GM20431 (cell line): ENCODE data around the gene CEBPB.
"Not testable (repeated sequence)": the region's sequence is repeated elsewhere in the genome, so short reads cannot be mapped to it uniquely, and the experiment has no call there.

Experiments
- in situ Hi-C: fragments of 300-500 bp; cut with MseI, MboI; formaldehyde crosslinking; loops from one replicate; pipeline ENCODE4 v1.15.0; 2020; ENCODE audit warnings: low sequenced_read_pairs; ENCODE audit not compliant: unreplicated experiment

CEBPB gene

GRCh38 chr20:50191065-50191543 is 474 bp downstream of the CEBPB start:
- in situ Hi-C loops = no loop called here

DNA sequence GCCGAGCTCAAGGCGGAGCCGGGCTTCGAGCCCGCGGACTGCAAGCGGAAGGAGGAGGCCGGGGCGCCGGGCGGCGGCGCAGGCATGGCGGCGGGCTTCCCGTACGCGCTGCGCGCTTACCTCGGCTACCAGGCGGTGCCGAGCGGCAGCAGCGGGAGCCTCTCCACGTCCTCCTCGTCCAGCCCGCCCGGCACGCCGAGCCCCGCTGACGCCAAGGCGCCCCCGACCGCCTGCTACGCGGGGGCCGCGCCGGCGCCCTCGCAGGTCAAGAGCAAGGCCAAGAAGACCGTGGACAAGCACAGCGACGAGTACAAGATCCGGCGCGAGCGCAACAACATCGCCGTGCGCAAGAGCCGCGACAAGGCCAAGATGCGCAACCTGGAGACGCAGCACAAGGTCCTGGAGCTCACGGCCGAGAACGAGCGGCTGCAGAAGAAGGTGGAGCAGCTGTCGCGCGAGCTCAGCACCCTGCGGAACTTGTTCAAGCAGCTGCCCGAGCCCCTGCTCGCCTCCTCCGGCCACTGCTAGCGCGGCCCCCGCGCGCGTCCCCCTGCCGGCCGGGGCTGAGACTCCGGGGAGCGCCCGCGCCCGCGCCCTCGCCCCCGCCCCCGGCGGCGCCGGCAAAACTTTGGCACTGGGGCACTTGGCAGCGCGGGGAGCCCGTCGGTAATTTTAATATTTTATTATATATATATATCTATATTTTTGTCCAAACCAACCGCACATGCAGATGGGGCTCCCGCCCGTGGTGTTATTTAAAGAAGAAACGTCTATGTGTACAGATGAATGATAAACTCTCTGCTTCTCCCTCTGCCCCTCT is 1.1 kb downstream of the CEBPB start:
- in situ Hi-C loops = no loop called here

DNA sequence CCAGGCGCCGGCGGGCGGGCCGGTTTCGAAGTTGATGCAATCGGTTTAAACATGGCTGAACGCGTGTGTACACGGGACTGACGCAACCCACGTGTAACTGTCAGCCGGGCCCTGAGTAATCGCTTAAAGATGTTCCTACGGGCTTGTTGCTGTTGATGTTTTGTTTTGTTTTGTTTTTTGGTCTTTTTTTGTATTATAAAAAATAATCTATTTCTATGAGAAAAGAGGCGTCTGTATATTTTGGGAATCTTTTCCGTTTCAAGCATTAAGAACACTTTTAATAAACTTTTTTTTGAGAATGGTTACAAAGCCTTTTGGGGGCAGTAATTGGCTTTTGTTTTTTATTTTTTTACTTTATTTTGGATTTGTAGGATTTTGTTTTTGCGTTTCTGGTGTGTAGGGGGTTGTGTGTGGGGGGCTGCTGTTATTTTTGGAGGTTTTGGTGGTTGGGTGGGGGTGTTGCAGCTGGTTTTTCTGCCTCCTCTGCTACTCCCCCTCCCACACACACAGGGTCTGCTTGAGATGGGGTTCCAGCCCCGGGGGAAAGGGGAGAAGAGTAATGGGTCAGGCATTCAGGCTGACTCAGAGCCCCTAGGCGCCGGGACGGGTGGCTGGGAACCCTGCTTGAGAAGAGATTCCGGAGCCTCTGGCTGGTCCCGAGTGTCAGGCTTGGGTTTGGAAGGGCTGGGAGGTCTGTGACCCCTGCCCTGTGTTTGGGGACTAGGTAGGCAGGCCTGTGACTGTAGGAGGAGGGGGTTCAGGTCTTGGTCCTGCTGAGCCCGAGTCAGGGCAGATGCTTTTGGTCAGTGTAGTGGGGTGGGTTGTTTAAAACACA is 2.0 kb downstream of the CEBPB start:
- in situ Hi-C loops = no loop called here

- in situ Hi-C loops = no loop called here
Observed at GRCh38 chr20:50193199-50193835, 2.7 kb downstream of the CEBPB start.

DNA sequence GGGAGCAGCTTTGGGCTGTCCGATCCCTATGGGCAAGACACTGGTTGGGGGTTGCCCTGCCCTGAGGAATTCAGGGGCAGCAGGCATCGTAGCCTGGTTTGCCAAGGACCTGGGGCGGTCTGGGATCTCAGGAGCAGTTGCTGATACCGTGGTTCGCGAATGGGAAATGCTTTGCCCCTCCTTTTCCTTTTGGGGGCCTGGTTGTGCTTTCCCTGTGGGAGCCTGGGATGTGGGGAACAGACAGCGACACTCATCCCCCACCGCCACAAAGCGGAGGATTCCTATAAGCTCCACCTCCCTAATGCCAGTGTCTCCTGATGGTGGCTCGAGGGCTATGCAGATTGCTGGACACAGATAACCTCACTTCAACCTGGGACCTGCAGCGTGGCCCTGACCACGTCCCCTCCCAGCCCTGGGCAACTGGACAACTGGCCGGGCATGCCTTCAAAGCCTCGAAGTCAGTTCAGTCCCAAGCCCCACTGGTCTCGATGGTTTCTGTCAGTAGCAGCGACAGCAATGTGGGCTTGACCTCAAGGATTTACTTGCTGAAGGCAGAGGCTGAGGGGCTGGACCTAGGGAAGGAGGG is 3.3 kb downstream of the CEBPB start:
- in situ Hi-C loops = no loop called here

- in situ Hi-C loops = no loop called here
Observed at GRCh38 chr20:50194422-50194830, 3.8 kb downstream of the CEBPB start.

DNA sequence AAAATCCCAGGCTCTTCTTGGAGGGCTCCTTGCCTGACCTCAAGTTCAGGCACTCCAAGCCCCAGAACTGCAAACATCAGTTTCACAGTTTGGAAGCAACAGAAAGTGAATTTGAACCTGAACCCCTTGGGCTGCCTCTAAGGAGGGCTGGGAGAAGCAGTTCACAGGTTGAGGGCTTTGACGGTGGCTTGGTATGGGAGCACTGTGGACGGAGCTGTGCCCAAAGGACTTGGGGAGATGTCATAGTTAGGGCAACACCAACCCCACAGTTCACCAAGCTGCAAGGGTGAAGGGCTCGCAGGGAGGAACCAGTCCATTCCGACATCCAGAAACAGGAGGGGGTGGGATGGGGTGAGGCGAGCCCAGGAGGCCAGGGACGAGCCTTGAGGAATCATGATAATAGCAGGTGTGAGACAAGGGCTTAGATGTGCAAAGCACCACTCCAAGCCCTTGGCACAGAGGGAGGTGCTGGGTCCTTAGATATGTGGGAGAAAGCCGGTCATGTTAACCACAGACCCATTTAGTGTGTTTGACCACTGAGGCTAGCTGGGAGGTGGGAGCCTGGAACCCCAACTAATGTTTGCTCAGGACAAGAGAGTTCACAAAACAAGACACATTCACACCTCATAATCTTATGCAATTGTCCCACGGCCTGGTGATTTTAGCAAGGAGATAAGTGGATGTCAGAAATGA is 4.3 kb downstream of the CEBPB start:
- in situ Hi-C loops = no loop called here

DNA sequence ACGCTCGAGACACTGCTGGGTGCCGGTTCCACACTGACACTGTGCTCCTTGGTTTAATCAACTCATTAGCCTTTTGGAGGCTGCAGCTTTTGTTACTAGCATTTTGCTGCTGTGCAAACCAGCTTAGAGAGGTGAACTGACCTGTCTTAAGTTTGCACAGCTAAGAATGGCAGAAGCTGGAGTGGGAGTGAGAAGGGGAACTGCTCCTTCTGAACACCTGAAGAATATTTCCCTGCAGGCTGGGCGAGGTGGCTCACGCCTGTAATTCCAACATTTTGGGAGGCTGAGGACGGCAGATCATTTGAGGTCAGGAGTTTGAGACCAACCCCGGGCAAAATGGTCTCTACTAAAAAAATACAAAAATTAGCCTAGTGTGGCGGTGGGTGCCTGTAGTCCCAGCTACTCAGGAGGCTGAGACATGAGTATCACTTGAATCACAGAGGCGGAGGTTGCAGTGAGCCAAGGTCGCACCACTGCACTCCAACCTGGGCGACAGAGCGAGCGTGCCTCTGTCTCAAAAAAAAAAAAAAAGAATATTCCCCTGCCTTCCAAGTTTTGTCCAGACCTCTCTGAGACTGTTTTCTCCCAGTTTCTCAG is 5.0 kb downstream of the CEBPB start:
- in situ Hi-C loops = no loop called here

- in situ Hi-C loops = no loop called here
Observed at GRCh38 chr20:50196248-50196647, 5.6 kb downstream of the CEBPB start.

GRCh38 chr20:50196896-50197295 is 6.3 kb downstream of the CEBPB start:
- in situ Hi-C loops = no loop called here

- in situ Hi-C loops = no loop called here
Observed at GRCh38 chr20:50197463-50198179, 7.0 kb downstream of the CEBPB start.

DNA sequence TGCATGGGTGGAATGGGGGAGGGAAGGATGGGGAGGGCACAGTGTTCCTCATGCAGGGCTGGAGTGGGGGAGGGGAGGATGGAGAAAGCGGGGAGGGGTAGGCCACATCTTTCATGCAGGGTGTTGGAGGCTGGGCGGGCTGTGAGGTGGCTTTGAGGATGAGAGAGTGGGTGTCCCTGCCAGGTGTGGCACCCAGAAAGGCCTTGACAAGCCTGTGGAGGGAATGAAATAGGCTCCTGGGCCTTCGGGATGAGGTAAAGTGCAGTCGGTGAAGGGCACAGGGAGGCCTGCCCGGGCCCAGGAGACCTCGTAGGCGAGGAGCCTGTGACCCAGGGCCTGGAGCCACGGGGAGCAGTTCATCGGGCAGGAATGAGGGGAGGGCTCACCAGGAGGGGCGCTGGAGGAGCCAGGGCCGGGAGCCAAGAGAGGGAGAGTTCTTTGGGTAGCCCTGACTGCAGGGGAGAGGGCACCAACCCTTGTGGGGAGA is 7.6 kb downstream of the CEBPB start:
- in situ Hi-C loops = no loop called here

DNA sequence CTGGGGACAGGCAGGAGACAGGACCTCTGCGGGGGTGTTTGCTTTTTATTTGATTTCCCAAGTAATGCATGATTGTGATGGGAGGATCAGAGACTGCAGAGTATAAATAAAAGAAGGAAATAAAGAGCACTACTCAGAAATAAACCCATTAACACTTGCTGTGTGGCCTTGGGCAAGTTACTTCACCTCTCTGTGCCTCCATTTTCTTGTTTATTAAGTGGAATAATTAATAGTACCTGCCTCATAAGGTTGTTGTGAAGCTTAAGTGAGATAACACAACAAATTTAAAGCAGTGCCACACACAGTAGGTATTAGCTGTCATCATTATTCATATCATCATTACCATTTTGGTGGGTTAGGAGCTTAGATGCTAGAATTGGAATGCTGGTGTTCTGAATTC is 8.1 kb downstream of the CEBPB start:
- in situ Hi-C loops = no loop called here

GRCh38 chr20:50199703-50200102 is 9.1 kb downstream of the CEBPB start:
- in situ Hi-C loops = no loop called here

GRCh38 chr20:50200482-50201104 is 10.0 kb downstream of the CEBPB start:
- in situ Hi-C loops = no loop called here

DNA sequence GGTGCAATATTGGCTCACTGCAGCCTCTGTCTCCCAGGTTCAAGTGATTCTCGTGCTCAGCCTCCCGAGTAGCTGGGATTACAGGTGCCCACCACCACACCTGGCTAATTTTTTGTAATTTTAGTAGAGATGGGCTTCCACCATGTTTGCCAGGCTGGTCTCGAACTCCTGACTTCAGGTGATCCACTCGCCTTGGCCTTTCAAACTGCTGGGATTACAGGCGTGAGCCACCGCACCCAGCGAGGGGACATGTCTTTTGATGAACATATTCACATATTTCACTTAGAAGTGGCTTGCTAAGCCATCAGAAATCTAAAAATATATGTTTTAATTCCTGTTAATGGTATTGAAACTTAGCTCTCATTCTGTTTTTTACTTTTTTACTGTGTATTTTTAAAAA is 11.1 kb downstream of the CEBPB start:
- in situ Hi-C loops = not testable (repeated sequence)

DNA sequence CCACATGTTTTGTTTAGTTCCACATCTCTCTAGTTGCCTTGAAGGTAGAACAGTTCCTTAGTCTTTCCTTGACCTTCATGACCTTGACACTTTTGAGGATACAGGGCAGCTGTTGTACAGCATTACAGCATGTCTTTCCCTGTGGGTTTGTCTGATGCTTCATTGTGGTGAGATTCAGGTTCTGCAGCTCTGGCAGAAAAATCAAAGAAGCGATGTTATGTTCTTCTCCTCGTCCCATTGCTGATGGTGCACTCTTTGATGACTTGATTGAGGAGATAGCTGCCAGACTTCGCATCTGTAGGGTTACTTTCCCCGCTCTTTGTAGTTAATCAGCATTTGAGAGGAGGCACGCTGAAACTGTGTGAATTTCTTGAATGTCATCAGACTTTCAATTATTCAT is 12.0 kb downstream of the CEBPB start:
- in situ Hi-C loops = no loop called here
